ENCODE results near the gene CIZ1.

Gene CIZ1

DNA sequence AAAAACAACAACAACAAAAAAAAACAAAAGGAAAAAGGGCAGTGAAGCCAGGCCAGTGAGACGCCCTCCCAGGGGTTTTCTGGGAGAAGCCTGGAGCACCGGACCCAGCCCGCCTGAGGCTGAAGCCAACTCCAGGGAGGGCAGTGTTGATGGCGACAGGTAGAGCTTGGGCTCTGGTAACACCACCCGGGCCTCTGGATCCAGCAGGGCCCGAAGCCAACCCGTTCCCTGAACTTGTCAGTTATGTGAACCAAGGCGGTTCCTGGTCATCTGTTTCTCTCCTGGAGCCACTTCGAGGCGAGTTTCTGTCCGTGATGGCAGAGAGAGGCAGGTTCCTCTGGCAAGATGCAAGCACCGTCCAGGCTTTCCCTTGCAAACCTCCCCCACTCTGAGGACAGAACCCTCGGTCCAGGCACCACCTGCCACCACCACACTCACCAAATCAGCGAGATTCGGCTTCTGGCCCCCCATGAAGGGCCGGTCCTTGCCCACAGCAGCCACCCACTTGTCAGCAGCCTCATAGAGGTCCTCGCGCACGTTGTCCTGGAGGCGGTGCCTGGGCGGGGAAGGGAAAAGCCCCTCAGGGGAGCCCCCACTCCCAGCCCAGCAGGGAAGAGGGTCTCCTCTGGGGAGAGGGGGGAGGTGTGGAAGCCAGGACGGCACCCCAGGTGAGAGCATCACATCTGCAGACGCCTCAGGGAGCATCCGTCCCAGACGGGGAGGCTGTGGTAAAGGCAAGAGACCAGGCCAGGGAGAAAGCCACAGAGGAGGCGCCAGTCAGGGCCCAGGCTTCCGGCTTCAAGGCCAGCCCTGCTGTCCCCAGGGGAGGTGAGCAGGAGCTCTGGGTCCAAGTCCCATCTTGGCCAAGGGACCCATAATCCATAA, 69.2 kb downstream of the CIZ1 start:
- no peak overlapping the region for H3K27ac Mint-ChIP-seq
- no peak for ATAC-seq
- no peaks in the 10 kb centered on the region for H3K27me3 Mint-ChIP-seq
- peaks cover 39% of the 10 kb centered on the region for H3K4me1 Mint-ChIP-seq
- H3K9me3 Mint-ChIP-seq, result no peaks in the 10 kb centered on the region
- no peak for DNase-seq
- H3K4me3 Mint-ChIP-seq, result no peak overlapping the region

DNA sequence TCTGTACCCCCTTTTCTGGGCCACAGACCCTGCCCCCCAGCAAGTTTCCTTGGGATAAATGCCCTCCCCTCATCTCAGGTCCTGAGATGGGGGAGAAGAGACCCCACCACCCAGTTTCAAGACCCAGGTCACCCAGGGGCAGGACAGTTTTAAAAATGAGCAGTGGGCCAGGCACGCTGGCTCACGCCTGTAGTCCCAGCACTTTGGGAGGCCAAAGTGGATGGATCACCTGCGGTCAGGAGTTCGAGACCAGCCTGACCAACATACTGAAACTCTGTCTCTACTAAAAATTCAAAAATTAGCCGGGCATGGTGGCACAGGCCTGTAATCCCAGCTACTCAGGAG, 69.9 kb downstream of the CIZ1 start:
- ATAC-seq, result no peak
- peaks cover 35% of the 10 kb centered on the region for H3K4me1 Mint-ChIP-seq

DNA sequence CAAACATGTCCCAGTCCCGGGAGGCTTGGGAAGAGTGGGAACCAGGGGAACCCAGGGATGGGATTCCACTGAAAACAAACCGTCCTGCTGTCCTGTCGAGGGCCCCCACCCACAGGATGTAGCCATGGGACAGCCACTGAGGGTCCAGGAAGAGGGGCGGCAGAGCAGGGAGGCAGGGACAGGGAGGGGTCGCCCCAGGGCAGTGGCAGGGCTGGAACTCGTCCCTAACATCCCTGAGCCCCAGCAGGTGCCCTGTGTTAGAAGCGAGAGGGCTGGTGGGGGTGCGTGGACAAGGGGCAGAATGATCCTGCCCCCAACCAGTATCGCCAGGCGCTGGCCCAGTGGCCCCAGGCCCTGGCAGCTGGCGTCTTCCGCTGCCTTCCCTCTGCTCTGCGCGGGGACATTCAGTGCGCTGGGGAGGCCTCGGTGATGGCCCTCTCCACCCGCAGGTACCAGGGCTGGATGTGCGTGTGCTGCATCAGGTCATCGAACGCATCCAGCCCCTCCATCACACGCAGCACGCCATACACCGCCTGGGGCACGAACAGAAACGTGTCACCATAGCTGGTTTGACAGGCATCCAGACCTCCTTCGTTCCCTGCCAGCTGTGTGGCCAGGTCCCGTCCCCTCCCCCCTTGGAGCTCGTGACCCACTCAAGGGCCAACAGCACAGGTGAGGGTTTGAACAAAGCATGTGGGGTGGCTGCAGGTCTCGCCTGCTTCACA, 70.5 kb downstream of the CIZ1 start:
- Mint-ChIP-seq H3K9me3 (no peaks in the 10 kb centered on the region), H3K4me3 (no peak overlapping the region), H3K4me1 (peaks cover 35% of the 10 kb centered on the region), H3K27ac (peak overlapping the region in 1 of 2 donors; percentile 59), H3K27me3 (no peaks in the 10 kb centered on the region)
- ATAC-seq (no peak), DNase-seq (no peak)

More for the DNA sequence above, 69.9 kb downstream of the CIZ1 start:
- DNase-seq, result no peak
- Mint-ChIP-seq H3K27ac (no peak overlapping the region), H3K4me3 (no peak overlapping the region), H3K27me3 (no peaks in the 10 kb centered on the region), H3K9me3 (no peaks in the 10 kb centered on the region)

DNA sequence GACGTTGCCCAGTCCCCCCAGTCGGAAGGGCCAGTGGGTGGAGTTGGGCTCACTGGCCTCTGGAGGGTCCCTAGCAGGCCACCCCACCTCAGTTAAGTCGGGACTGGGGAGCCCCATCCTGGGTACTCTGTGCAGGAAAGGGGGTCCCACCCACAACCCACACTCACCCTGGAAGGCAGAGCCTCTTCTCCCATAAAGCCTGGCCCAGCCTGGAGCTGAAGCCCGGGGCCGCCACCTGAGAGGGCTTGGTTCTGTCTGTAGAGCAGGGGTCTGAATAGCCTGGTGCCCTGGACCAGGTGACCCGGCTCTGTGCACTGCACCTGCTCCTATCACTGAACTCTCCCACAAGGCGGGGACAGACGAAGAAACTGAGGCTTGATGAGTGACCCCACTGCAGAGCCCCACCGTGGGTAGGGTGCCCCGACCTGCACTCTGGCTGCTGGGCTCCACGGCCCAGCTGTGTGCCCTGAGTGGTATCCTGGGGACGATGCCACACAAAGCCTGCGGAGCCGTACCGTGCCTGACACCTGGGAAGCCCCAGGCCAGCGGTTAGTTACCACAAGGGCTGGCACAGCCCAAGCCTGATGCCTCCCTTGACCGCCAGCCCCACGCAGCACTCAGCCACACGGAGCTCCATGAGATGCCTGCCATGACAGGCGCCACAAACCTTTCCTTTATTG, 71.2 kb downstream of the CIZ1 start:
- ATAC-seq, result no peak
- H3K27ac Mint-ChIP-seq, result peak overlapping the region in 1 of 2 donors; percentile 59

DNA sequence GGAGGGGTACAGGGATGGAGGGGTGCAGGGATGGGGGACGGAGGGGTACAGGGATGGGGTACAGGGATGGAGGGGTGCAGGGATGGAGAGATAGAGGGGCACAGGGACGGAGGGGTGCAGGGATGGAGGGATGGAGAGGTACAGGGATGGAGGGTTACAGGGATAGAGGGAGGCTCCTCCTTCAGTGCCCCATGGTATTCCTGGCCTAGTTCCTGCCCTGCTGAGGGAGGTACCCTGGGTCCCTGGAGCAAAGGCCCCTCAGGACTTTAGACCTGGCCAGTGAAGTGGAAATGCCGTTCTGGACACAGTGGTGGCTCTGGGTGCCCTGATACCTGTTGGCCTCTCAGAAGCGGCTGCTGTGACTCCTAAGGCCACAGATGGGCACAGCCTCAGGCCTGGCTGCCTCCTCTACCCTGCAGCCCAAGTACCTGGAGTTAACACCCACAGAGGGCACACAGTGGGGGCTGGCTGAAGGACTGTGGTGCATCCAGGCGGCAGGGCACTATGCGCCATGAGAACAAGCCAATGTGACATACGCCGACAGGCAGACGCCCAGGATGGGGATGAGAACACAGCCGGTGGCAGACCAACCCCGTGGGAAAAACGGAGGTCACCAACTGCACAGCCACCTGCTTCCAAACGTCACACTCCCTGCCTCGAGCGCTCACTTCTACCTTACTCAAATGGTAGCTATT, 72.3 kb downstream of the CIZ1 start:
- ATAC-seq, result peak; percentile 25
- Mint-ChIP-seq H3K27ac (no peak overlapping the region), H3K4me3 (no peak overlapping the region), H3K9me3 (no peaks in the 10 kb centered on the region), H3K27me3 (no peaks in the 10 kb centered on the region), H3K4me1 (peaks cover 30% of the 10 kb centered on the region)
- DNase-seq, result no peak

More for the DNA sequence above, 71.2 kb downstream of the CIZ1 start:
- Mint-ChIP-seq H3K27me3 (no peaks in the 10 kb centered on the region), H3K4me1 (peaks cover 35% of the 10 kb centered on the region), H3K4me3 (no peak overlapping the region), H3K9me3 (no peaks in the 10 kb centered on the region)
- DNase-seq, result no peak

DNA sequence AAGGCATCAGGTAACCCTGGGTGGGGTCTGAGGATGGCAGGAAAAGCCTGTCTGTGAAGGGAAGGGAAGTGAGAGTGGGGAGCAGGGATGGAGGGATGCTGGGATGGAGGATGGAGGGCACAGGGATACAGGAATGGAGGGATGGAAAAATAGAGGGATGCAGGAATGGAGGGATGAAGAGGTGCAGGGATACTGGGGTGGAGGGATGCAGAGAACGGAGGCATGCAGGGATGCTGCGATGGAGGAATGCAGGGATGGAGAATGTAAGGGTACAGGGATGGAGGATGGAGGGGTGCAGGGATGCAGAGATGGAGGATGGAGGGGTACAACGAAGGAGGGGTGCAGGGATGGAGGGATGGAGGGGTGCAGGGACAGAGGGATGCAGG, 72.9 kb downstream of the CIZ1 start:
- DNase-seq, result no peak
- Mint-ChIP-seq H3K9me3 (no peaks in the 10 kb centered on the region), H3K27ac (peak overlapping the region in 1 of 2 donors; percentile 42), H3K27me3 (no peaks in the 10 kb centered on the region), H3K4me3 (no peak overlapping the region), H3K4me1 (peaks cover 30% of the 10 kb centered on the region)
- no peak for ATAC-seq

DNA sequence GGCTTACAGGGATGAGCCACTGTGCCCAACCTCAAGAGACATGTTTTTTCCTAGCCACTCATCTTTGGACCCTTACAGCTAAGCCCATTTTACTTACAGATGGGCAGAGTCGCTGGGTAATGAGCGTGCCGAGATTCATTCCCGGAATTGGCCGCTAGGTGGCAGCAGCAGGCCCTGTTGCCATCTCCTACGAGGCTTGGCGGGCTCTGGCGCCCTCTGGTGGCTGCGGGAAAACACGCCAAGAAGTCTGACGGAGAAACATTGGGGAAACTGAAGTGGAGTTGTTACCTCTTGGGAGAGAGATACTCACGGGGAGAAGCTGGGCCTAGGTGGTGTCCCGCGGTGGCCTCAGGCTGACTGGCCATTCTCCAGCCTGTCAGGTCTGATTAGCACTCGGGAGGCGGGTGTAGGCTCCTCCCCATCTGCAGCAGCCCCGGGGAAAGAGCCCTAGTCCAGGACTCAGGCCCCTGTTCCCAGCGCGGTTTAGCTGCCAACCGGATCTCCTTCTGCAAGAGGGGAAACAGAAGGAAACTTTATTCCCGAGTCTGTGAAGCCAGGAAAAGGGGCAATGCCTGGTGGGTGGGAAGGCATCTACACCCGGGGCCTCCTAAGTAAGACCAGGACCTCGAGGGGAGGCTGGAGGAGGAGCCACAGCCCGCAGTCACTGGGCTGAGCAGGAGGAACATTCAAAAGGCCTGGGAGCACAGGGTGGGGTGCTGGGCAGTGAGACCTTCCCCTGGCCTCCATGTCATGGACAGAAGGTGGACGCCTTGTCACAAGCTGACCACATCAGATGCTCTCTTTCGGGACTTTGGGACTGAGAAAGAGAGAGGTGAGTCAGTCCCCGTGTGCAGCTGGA, 73.5 kb downstream of the CIZ1 start:
- no peaks in the 10 kb centered on the region for H3K27me3 Mint-ChIP-seq
- DNase-seq (peak; percentile 93 to 96), ATAC-seq (peak; percentile 81)
- peak overlapping the region in 1 of 2 donors; percentile 21 for H3K4me3 Mint-ChIP-seq
- H3K4me1 Mint-ChIP-seq, result peaks cover 30% of the 10 kb centered on the region
- no peaks in the 10 kb centered on the region for H3K9me3 Mint-ChIP-seq
- no peak overlapping the region for H3K27ac Mint-ChIP-seq

DNA sequence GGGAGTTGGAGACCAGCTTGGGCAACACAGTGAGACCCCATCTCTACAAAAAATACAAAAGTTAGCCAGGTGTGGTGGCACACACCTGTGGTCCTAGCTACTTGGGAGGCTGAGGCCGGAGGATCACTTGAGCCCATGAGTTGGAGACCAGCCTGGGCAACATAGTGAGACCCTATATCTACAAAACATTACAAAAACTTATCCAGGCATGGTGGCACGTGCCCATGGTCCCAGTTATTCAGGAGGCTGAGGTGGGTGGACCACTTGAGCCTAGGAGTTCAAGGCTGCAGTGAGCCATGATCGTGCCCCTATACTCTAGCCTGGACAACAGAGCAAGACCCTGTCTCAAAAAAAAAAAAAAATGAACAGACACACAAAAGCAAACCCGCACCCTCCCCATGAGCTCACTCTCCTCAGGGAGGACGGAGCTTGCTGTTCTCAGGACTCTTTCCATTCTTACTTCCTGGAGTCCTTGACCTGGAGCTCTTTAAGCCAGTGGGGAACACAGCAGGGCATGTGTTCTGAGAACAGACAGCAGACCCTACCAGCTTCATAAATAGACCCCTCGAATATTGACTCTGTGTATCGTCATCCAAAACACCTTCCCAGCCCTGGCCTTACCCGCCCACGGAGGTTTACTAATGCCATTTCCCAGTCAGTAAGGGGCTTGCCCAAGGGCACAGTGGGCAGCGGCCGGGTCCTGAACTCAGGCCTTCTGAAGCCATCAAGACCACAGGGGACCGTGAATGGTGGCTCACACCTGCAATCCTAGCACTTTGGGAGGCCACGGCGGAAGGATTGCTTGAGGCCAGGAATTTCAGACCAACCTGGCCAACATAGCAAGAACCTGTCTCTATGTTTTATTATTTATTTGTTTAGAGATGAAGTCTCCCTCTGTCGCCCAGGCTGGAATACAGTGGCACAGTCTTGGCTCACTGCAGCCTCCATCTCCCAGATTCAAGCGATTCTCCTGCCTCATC, 75.0 kb downstream of the CIZ1 start:
- peaks cover 30% of the 10 kb centered on the region for H3K4me1 Mint-ChIP-seq
- DNase-seq (no peak), ATAC-seq (no peak)
- no peaks in the 10 kb centered on the region for H3K27me3 Mint-ChIP-seq
- H3K27ac Mint-ChIP-seq, result peak overlapping the region; percentile 25 to 37
- no peaks in the 10 kb centered on the region for H3K9me3 Mint-ChIP-seq
- H3K4me3 Mint-ChIP-seq, result no peak overlapping the region

Measured in stimulated activated naive CD8-positive, alpha-beta T cell treated with anti-CD3 and anti-CD28 coated beads, Interleukin-15, amount 100 ng/mL, for 72 hours (primary cell).